ENCODE results near the gene ARHGAP8. TPM values are rescaled to one million over a fixed set of nuclear protein-coding genes. Genes with fewer than 3 reads are reported as not detected.

ARHGAP8 gene
- total RNA-seq, 1 donor from 2014 or later, result 0.96 TPM

DNA sequence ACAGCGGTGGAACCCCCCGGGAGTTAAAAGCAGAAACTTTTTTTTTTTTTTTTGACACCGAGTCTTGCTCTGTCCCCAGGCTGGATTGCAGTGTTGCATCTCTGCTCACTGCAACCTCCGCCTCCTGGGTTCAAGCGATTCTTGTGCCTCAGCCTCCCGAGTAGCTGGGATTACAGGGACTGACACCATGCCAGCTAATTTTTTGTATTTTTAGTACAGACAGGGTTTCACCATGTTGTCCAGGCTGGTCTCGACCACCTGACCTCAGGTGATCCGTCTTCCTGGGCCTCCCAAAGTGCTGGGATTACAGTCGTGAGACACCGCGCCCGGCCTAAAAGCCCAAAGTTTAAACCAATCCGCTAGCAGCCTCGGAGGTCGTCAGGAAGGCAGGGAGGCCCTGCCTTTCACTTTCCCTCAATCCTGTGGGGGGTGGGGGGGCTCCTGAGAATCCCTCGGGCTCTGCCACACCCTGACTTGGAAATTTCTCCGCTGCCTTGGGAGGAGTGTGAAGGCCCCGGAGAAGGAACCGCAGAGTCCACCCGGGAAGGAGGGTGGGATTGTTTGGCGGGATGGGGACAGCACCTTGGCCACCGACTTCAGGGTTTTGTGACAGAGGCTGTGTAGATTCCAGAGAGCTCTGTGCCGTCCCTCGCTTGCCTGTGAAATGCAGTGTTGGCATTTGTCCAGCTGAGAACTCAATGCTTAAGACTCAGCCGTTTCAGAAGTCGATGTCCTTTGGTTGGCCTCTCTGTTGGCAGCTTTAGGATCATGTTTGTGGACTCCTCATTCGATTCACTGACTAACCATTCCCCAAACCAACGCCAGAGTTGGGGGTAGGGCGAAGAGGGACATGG, 1.0 kb downstream of the ARHGAP8 start:
- Mint-ChIP-seq H3K9me3 (no peaks in the 10 kb centered on the region), H3K27ac (ENCODE audit: unreplicated experiment) (no peak overlapping the region), H3K4me1 (no peaks in the 10 kb centered on the region), H3K27me3 (ENCODE audit: low read depth) (peaks cover 72% of the 10 kb centered on the region), H3K4me3 (no peak overlapping the region), H3K36me3 (ENCODE audit: low read depth) (no peaks in the 10 kb centered on the region)
- no peak for TF ChIP-seq CTCF (conservative IDR thresholded peaks at IDR 0.05)
- no peak for DNase-seq (ENCODE audit: low read depth, low spot score)

- Mint-ChIP-seq H3K9me3 (no peaks in the 10 kb centered on the region), H3K36me3 (ENCODE audit: low read depth) (no peaks in the 10 kb centered on the region), H3K4me3 (no peak overlapping the region), H3K27me3 (ENCODE audit: low read depth) (peaks cover 67% of the 10 kb centered on the region), H3K4me1 (no peaks in the 10 kb centered on the region), H3K27ac (ENCODE audit: unreplicated experiment) (no peak overlapping the region)
- DNase-seq (ENCODE audit: low read depth, low spot score), result no peak
- no peak for TF ChIP-seq CTCF (conservative IDR thresholded peaks at IDR 0.05)
Observed at GRCh38 chr22:44754998-44755397, 2.6 kb downstream of the ARHGAP8 start.

GRCh38 chr22:44755417-44755816, 3.0 kb downstream of the ARHGAP8 start:
- TF ChIP-seq CTCF (conservative IDR thresholded peaks at IDR 0.05), result no peak
- Mint-ChIP-seq H3K36me3 (ENCODE audit: low read depth) (no peaks in the 10 kb centered on the region), H3K27me3 (ENCODE audit: low read depth) (peaks cover 63% of the 10 kb centered on the region), H3K27ac (ENCODE audit: unreplicated experiment) (no peak overlapping the region), H3K9me3 (no peaks in the 10 kb centered on the region), H3K4me3 (no peak overlapping the region), H3K4me1 (no peaks in the 10 kb centered on the region)
- no peak for DNase-seq (ENCODE audit: low read depth, low spot score)

DNA sequence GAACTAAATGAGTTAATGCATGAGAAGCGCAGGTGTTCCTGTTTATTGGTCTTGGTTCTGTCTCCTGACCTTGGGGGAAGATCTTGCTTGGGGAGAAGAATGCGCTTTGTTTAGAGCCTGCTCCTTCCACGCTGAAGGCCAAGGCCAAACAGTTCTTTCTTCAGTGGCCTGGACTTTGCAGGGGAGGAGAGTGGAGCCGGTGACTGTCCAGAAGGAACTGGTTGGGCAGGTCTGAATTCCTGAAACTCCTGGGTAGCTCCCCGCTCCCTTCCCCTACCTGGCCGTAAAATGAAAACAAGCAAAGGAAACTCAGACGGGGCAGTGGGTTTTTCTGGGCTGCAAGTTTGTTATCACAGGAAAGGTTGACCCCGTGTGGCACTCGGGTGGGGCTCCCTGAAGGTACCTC, 3.6 kb downstream of the ARHGAP8 start:
- no peak overlapping the region for H3K27ac Mint-ChIP-seq (ENCODE audit: unreplicated experiment)
- no peak overlapping the region for H3K4me3 Mint-ChIP-seq
- TF ChIP-seq CTCF (conservative IDR thresholded peaks at IDR 0.05), result no peak
- H3K9me3 Mint-ChIP-seq, result no peaks in the 10 kb centered on the region
- peaks cover 60% of the 10 kb centered on the region for H3K27me3 Mint-ChIP-seq (ENCODE audit: low read depth)
- H3K36me3 Mint-ChIP-seq (ENCODE audit: low read depth), result no peaks in the 10 kb centered on the region
- no peak for DNase-seq (ENCODE audit: low read depth, low spot score)
- H3K4me1 Mint-ChIP-seq, result no peaks in the 10 kb centered on the region

DNA sequence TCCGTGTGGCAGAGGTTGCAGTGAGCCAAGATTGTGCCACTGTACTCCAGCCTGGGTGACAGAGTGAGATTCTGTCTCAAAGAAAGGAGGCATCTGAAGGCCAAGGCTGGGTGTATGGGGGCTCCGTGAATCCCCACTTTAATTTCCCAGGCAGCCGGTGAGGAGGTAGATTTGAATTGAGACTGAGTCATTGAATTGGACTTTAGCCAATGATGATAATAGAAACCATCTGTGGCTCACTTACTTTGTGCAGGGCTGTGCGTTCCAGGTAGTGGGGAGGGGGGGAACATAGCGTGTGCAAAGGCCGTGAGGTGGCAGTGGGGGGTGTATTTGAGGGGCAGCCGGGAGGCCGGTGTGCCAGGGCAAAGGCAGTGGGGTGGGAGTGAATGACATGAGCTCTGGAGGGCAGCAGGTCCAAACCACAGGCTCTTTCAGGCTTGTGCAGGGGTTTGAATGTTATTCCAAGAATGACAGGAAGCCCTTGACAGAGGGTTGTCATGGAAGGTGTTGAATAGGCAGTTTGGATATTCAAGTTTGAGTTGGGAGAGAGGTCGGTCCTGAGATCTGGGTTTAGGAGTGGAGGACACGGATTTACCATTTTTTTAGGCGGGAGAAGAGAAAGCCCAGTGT, 6.1 kb downstream of the ARHGAP8 start:
- TF ChIP-seq CTCF (conservative IDR thresholded peaks at IDR 0.05), result no peak
- no peaks in the 10 kb centered on the region for H3K36me3 Mint-ChIP-seq (ENCODE audit: low read depth)
- no peak for DNase-seq (ENCODE audit: low read depth, low spot score)
- H3K4me1 Mint-ChIP-seq, result no peaks in the 10 kb centered on the region
- peaks cover 41% of the 10 kb centered on the region for H3K27me3 Mint-ChIP-seq (ENCODE audit: low read depth)
- peak overlapping the region; percentile 16 for H3K27ac Mint-ChIP-seq (ENCODE audit: unreplicated experiment)
- no peak overlapping the region for H3K4me3 Mint-ChIP-seq
- H3K9me3 Mint-ChIP-seq, result no peaks in the 10 kb centered on the region

Measured in neural crest cell (in vitro differentiated cells).